ENCODE data around the gene COL27A1. TPM values are rescaled to one million over a fixed set of nuclear protein-coding genes. Genes with fewer than 3 reads are reported as not detected.

The COL27A1 gene
- polyA plus RNA-seq, 1 of the 3 experiments (the other 2 are of a cell fraction) = 8.7 TPM

- H3K27ac ChIP-seq (ENCODE audit: low read depth in 2 of 2, low read length in 1 of 2) = peak overlapping the region; percentile 47 to 64
- POLR2A ChIA-PET = no interaction called here
- CTCF ChIA-PET = interaction anchor here (0.7 to 17.8 kb wide), 17 partner anchors 9 to 550 kb away, joined by 3 to 269 read pairs (median 4); partner anchors contain the start of gene COL27A1
- no peaks in the 10 kb centered on the region for H3K9me3 ChIP-seq
- H3K9ac ChIP-seq = no peak overlapping the region
- WGBS (ENCODE audit: low lambda C conversion rate) = 79% methylated on average over 14 of the region's 15 CpGs
- no peaks in the 10 kb centered on the region for H4K20me1 ChIP-seq (ENCODE audit: insufficient read depth)
- peaks cover 0 to 14% of the 10 kb centered on the region in 2 experiments for H3K36me3 ChIP-seq (replicated peaks in 1 of 2; ENCODE audit: control insufficient read depth in 1 of 2, insufficient read depth in 2 of 2, low read length in 1 of 2)
- H2AFZ ChIP-seq (ENCODE audit: low read depth) = no peak overlapping the region
- H3K27me3 ChIP-seq (ENCODE audit: insufficient read depth) = no peaks in the 10 kb centered on the region
- H3K9me2 ChIP-seq = no peaks in the 10 kb centered on the region
- H3K4me2 ChIP-seq = peak overlapping the region; percentile 19; the same call in 1 of the 2 replicates
- H3K4me1 ChIP-seq (ENCODE audit: control insufficient read depth in 1 of 2, insufficient read depth in 2 of 2, low read depth in 1 of 2, low read length in 1 of 2) = peaks cover 22 to 37% of the 10 kb centered on the region in 2 experiments
- TF ChIP-seq CHD2 (IDR thresholded peaks at IDR 0.05; ENCODE audit: low read length, partially characterized antibody) = no peak
- TF ChIP-seq EP300 (IDR thresholded peaks at IDR 0.05; ENCODE audit: borderline replicate concordance in 1 of 2, low read depth in 1 of 2, low read length in 1 of 2) = no peak
- TF ChIP-seq POLR2AphosphoS5 (IDR thresholded peaks at IDR 0.05; ENCODE audit: low read depth, low read length) = no peak
- no peak for TF ChIP-seq FOSL2 (IDR thresholded peaks at IDR 0.05; ENCODE audit: borderline replicate concordance, low read depth)
- TF ChIP-seq TAF1 (IDR thresholded peaks at IDR 0.05; ENCODE audit: borderline replicate concordance, low read depth, low read length) = no peak
- no peak for TF ChIP-seq MAX (IDR thresholded peaks at IDR 0.05; ENCODE audit: low read depth)
- TF ChIP-seq MEF2A (IDR thresholded peaks at IDR 0.05; ENCODE audit: borderline replicate concordance, low read depth) = no peak
- no peak for TF ChIP-seq TEAD4 (IDR thresholded peaks at IDR 0.05; ENCODE audit: borderline replicate concordance, insufficient read depth)
- no peak for TF ChIP-seq NRF1 (IDR thresholded peaks at IDR 0.05; ENCODE audit: low read depth, low read length)
- TF ChIP-seq RCOR1 (IDR thresholded peaks at IDR 0.05; ENCODE audit: low read length) = no peak
- TF ChIP-seq FOXJ3 (CRISPR knock-in tag; IDR thresholded peaks at IDR 0.05) = no peak
- TF ChIP-seq ZBTB33 (IDR thresholded peaks at IDR 0.05; ENCODE audit: borderline replicate concordance, low read depth) = no peak
- no peak for TF ChIP-seq TCF12 (IDR thresholded peaks at IDR 0.05)
- TF ChIP-seq MXI1 (IDR thresholded peaks at IDR 0.05; ENCODE audit: low read depth, low read length) = no peak
- TF ChIP-seq EZH2phosphoT487 (IDR thresholded peaks at IDR 0.05; ENCODE audit: borderline replicate concordance, low read depth) = no peak
- no peak for TF ChIP-seq YY1 (IDR thresholded peaks at IDR 0.05; ENCODE audit: low read depth)
- no peak for TF ChIP-seq NFIC (IDR thresholded peaks at IDR 0.05; ENCODE audit: borderline replicate concordance)
- TF ChIP-seq SIN3A (IDR thresholded peaks at IDR 0.05; ENCODE audit: borderline replicate concordance, low read depth, low read length) = no peak
- no peak for TF ChIP-seq GATA2 (CRISPR knock-in tag; IDR thresholded peaks at IDR 0.05)
- H3K4me3 ChIP-seq (ENCODE audit: low read depth in 2 of 2, low read length in 1 of 2) = no peak overlapping the region
- H3F3A ChIP-seq (replicated peaks; ENCODE audit: insufficient read depth) = peaks cover 2% of the 10 kb centered on the region
- H3K79me2 ChIP-seq (ENCODE audit: insufficient read depth) = no peaks in the 10 kb centered on the region
- no peak for DNase-seq
These were observed 132.4 kb downstream of the COL27A1 start for GRCh38 chr9:114287763-114288192.
